K562 (cell line): ENCODE measurements around the gene OTOP1. TPM values are rescaled to one million over a fixed set of nuclear protein-coding genes. Genes with fewer than 3 reads are reported as not detected.

Experiments
- CREM ChIP-seq: IDR thresholded peaks from 2 replicates; pipeline ENCODE4 v1.6.1; 2014; ENCODE audit warnings: antibody characterized with exemption, low read depth
- EHMT2 ChIP-seq: fragments of 450-650 bp; IDR thresholded peaks from 2 replicates; pipeline ENCODE4 v1.6.1; 2018; ENCODE audit warnings: antibody characterized with exemption
- MCM3 ChIP-seq: fragments of 450-650 bp; IDR thresholded peaks from 2 replicates; pipeline ENCODE4 v1.6.1; 2016
- NR2C2 ChIP-seq, 2 experiments: fragments of 200-800 bp in 1 of 2; sonication (Bioruptor generic) in 1 of 2; sonication (generic) in 1 of 2; formaldehyde crosslinking in 1 of 2; IDR thresholded peaks; 2 replicates each; pipeline versions ENCODE4 v1.6.1 to v1.8.0; 2016 to 2022; ENCODE audit warnings: mild to moderate bottlenecking in 1 of 2, missing compliant biosample characterization in 1 of 2, missing genetic modification characterization in 1 of 2, missing genetic modification reagents in 1 of 2
- TAF1 ChIP-seq: IDR thresholded peaks from 2 replicates; pipeline ENCODE4 v1.6.1; 2011; ENCODE audit warnings: mild to moderate bottlenecking, low read length, moderate library complexity; ENCODE audit not compliant: insufficient read depth, control insufficient read depth, severe bottlenecking; ENCODE audit errors: extremely low read depth
- TCF7L2 ChIP-seq: fragments of 150-350 bp; IDR thresholded peaks from 2 replicates; pipeline ENCODE4 v1.6.1; 2016; ENCODE audit warnings: low read depth, mild to moderate bottlenecking, low read length, moderate library complexity
- TRIM24 ChIP-seq, 2 experiments: fragments of 450-650 bp; IDR thresholded peaks; 2 replicates each; pipeline ENCODE4 v1.6.1; 2016
- YBX1 ChIP-seq: fragments of 450-650 bp; IDR thresholded peaks from 2 replicates; pipeline ENCODE4 v1.7.1; 2016; ENCODE audit warnings: mild to moderate bottlenecking
- ZEB2 ChIP-seq: fragments of 450-650 bp; IDR thresholded peaks from 2 replicates; pipeline ENCODE4 v1.6.1; 2016
- ZNF121 ChIP-seq: sonication (generic); formaldehyde crosslinking; conservative IDR thresholded peaks from 2 replicates; pipeline ENCODE4 v1.8.0; 2022; ENCODE audit warnings: missing genetic modification reagents
- ZNF57 ChIP-seq: fragments of 450-650 bp; formaldehyde crosslinking; IDR thresholded peaks from 2 replicates; pipeline ENCODE4 v1.4.0; 2020; ENCODE audit warnings: mild to moderate bottlenecking, moderate library complexity
- polyA plus RNA-seq, 8 experiments: library from polyadenylated mRNA; depleted of rRNA in 4 of 8; stranded (reverse) in 5 of 8; unstranded in 3 of 8; fragments of >200 nt; fragmentation: Nextera tagmentation in 2 of 8; fragmentation: Illumina TruSeq in 1 of 8; extraction: Ambion mirVana in 2 of 8; extraction: Trizol in 1 of 8; gene quantifications; 2 replicates each; pipeline versions ENCODE4 v1.2.1 to v1.2.3, GENCODE V29; 2011 to 2014; ENCODE audit warnings: inconsistent platforms in 1 of 8, missing spikeins in 1 of 8
- total RNA-seq, 7 experiments: library from RNA; depleted of rRNA in 6 of 7; stranded (reverse); fragments of >200 nt in 6 of 7; fragmentation: Illumina TruSeq in 2 of 7; extraction: Trizol in 2 of 7; gene quantifications; 2 replicates each; pipeline versions ENCODE4 v1.2.1 to v1.2.3, GENCODE V29; 2011 to 2021; ENCODE audit warnings: low replicate concordance in 1 of 7
- TF ChIP-seq, protein P1 (sequence below): fragments of 250-450 bp; sonication (Bioruptor Pico); IDR thresholded peaks from 2 replicates; pipeline ENCODE4 v1.4.0; 2020
- TF ChIP-seq, protein P2 (sequence below): sonication (generic); formaldehyde crosslinking; IDR thresholded peaks from 2 replicates; pipeline ENCODE4 v1.8.0; 2022; ENCODE audit warnings: mild to moderate bottlenecking, missing genetic modification reagents
- TF ChIP-seq, protein P3 (sequence below): sonication (generic); IDR thresholded peaks from 2 replicates; pipeline ENCODE4 v1.6.1; 2016

Gene OTOP1
- total and polyA plus RNA-seq, 9 of the 15 experiments (the other 6 are each of a cell fraction or from before 2014, with no cell fraction given): not detected

DNA sequence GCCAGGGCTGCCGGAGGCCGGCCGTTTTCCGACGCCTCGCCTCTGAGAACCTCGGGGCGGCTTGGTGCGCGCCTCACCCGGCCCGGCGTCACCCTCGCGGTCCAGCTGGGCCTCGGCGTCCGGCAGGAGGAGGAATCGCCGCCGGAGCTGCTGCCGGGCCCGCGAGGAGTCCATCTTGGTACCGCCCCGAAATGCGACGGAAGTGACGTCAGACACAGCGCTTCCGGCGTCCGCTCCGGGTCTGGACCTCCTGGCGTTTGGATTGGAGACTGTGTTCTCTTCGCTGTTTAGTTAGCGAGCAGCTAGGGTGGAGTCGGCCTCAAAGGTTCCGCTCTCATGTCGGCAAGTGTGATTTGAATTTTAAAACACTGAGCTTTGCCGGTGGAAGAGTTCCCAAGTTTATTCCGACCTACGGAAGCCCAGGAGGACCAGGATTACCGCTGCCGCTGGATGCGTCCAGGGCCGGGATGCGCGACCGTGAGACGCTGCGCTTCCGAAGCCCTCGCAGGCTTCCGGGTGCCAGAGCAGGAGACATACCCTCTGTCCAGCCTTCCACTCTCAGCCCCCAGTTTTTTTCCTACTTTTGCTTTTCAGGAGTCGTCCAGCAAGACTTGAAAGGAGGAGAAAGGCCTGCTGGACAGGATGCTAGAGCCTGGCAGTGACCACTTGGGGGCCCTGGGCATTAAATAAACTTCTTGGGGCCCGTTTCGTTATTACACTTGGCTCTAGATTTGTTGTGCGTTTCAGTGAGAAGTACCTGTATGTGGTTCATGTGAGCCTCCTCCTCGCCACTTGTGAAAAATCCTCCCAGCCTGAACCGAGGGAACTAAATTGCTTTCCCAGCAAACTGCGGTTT lies 21.5 kb upstream of the OTOP1 start, which contains the start of gene TMEM128 (continued):
- TF ChIP-seq, protein P1, sequence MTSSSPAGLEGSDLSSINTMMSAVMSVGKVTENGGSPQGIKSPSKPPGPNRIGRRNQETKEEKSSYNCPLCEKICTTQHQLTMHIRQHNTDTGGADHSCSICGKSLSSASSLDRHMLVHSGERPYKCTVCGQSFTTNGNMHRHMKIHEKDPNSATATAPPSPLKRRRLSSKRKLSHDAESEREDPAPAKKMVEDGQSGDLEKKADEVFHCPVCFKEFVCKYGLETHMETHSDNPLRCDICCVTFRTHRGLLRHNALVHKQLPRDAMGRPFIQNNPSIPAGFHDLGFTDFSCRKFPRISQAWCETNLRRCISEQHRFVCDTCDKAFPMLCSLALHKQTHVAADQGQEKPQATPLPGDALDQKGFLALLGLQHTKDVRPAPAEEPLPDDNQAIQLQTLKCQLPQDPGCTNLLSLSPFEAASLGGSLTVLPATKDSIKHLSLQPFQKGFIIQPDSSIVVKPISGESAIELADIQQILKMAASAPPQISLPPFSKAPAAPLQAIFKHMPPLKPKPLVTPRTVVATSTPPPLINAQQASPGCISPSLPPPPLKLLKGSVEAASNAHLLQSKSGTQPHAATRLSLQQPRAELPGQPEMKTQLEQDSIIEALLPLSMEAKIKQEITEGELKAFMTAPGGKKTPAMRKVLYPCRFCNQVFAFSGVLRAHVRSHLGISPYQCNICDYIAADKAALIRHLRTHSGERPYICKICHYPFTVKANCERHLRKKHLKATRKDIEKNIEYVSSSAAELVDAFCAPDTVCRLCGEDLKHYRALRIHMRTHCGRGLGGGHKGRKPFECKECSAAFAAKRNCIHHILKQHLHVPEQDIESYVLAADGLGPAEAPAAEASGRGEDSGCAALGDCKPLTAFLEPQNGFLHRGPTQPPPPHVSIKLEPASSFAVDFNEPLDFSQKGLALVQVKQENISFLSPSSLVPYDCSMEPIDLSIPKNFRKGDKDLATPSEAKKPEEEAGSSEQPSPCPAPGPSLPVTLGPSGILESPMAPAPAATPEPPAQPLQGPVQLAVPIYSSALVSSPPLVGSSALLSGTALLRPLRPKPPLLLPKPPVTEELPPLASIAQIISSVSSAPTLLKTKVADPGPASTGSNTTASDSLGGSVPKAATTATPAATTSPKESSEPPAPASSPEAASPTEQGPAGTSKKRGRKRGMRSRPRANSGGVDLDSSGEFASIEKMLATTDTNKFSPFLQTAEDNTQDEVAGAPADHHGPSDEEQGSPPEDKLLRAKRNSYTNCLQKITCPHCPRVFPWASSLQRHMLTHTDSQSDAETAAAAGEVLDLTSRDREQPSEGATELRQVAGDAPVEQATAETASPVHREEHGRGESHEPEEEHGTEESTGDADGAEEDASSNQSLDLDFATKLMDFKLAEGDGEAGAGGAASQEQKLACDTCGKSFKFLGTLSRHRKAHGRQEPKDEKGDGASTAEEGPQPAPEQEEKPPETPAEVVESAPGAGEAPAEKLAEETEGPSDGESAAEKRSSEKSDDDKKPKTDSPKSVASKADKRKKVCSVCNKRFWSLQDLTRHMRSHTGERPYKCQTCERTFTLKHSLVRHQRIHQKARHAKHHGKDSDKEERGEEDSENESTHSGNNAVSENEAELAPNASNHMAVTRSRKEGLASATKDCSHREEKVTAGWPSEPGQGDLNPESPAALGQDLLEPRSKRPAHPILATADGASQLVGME (CRISPR knock-in tag): no peak
- TF ChIP-seq NR2C2 (CRISPR knock-in tag; IDR thresholded peaks at IDR 0.05) (peak; percentile 78; the same call in 1 of the 2 replicates), NR2C2 (tag; IDR thresholded peaks at IDR 0.05) (peak; percentile 60; the same call in 1 of the 2 replicates), YBX1 (no peak), TRIM24 (IDR thresholded peaks at IDR 0.05) (peak in 1 of 2 experiments; percentile 97; a peak in 2 of 4 replicates), MCM3 (no peak), TAF1 (peak; percentile 95), ZNF121 (CRISPR knock-in tag) (no peak), CREM (peak; percentile 98), ZNF57 (CRISPR knock-in tag) (no peak), EHMT2 (peak; percentile 71; the same call in 1 of the 2 replicates), TCF7L2 (no peak), ZEB2 (peak; percentile 82)
- TF ChIP-seq, protein P2, sequence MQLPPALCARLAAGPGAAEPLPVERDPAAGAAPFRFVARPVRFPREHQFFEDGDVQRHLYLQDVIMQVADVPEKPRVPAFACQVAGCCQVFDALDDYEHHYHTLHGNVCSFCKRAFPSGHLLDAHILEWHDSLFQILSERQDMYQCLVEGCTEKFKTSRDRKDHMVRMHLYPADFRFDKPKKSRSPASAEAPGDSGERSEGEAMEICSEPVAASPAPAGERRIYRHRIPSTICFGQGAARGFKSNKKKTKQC (CRISPR knock-in tag): 0 out of 2 replicates have a peak, but pooled peaks have one; percentile 25
- TF ChIP-seq, protein P3, sequence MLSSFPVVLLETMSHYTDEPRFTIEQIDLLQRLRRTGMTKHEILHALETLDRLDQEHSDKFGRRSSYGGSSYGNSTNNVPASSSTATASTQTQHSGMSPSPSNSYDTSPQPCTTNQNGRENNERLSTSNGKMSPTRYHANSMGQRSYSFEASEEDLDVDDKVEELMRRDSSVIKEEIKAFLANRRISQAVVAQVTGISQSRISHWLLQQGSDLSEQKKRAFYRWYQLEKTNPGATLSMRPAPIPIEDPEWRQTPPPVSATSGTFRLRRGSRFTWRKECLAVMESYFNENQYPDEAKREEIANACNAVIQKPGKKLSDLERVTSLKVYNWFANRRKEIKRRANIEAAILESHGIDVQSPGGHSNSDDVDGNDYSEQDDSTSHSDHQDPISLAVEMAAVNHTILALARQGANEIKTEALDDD: no peak
